WTC11 (cell line): ENCODE results near the gene ZSCAN9. TPM values are rescaled to one million over a fixed set of nuclear protein-coding genes. Genes with fewer than 3 reads are reported as not detected.

Experiments
- ATAC-seq: fragments of 200-7000 bp; cut with Tn5 transposase; 2 replicates; pipeline ENCODE4 v1.10.0; 2021; ENCODE audit warnings: mild to moderate bottlenecking, moderate library complexity
- CTCF ChIA-PET: fragments of 300-600 bp; sonication (Branson Sonifier 250); formaldehyde crosslinking; loops from one replicate; lab custom pipeline; 2021; ENCODE audit warnings: antibody characterized with exemption; lab: Charles Lee
- POLR2A ChIA-PET: fragments of 350-600 bp; sonication (Branson Sonifier 250); formaldehyde crosslinking; loops from one replicate; lab custom pipeline; 2021; ENCODE audit warnings: antibody characterized with exemption; lab: Charles Lee
- DNase-seq: peaks from one replicate; pipeline ENCODE4 v3.0.0; 2021; ENCODE audit warnings: low spot score
- H3K27ac Mint-ChIP-seq: 2 replicates; pipeline ENCODE4 v1.8.0; 2021; ENCODE audit warnings: mixed read lengths
- H3K27me3 Mint-ChIP-seq: 2 replicates; pipeline ENCODE4 v1.8.0; 2021; ENCODE audit warnings: low read depth, mild to moderate bottlenecking, moderate library complexity, mixed read lengths
- H3K36me3 Mint-ChIP-seq: 2 replicates; pipeline ENCODE4 v1.8.0; 2021; ENCODE audit warnings: mixed read lengths
- H3K4me1 Mint-ChIP-seq: 2 replicates; pipeline ENCODE4 v1.8.0; 2022; ENCODE audit warnings: mixed read lengths
- H3K4me3 Mint-ChIP-seq: 2 replicates; pipeline ENCODE4 v1.8.0; 2021; ENCODE audit warnings: mild to moderate bottlenecking, moderate library complexity, mixed read lengths
- H3K9me3 Mint-ChIP-seq: 2 replicates; pipeline ENCODE4 v1.8.0; 2021; ENCODE audit warnings: mixed read lengths
- AFF4 ChIP-seq: sonication (generic); formaldehyde crosslinking; IDR thresholded peaks from 2 replicates; pipeline ENCODE4 v1.8.1; 2023; ENCODE audit warnings: mild to moderate bottlenecking, missing genetic modification reagents, borderline replicate concordance
- CREM ChIP-seq: sonication (generic); formaldehyde crosslinking; IDR thresholded peaks from 2 replicates; pipeline ENCODE4 v1.8.1; 2022; ENCODE audit warnings: mild to moderate bottlenecking, missing genetic modification reagents, moderate library complexity
- ELF4 ChIP-seq: sonication (generic); formaldehyde crosslinking; IDR thresholded peaks from 2 replicates; pipeline ENCODE4 v1.8.1; 2022; ENCODE audit warnings: low read depth, mild to moderate bottlenecking, moderate library complexity, missing genetic modification reagents
- ETV6 ChIP-seq: sonication (generic); formaldehyde crosslinking; IDR thresholded peaks from 2 replicates; pipeline ENCODE4 v1.8.1; 2022; ENCODE audit warnings: mild to moderate bottlenecking, missing genetic modification reagents
- FOXP4 ChIP-seq: sonication (generic); formaldehyde crosslinking; IDR thresholded peaks from 2 replicates; pipeline ENCODE4 v1.8.0; 2022; ENCODE audit warnings: mild to moderate bottlenecking, missing genetic modification reagents
- IRF2 ChIP-seq: sonication (generic); formaldehyde crosslinking; IDR thresholded peaks from 2 replicates; pipeline ENCODE4 v1.8.0; 2022; ENCODE audit warnings: low read depth, missing genetic modification reagents, borderline replicate concordance
- NFE2L1 ChIP-seq: sonication (generic); formaldehyde crosslinking; IDR thresholded peaks from 2 replicates; pipeline ENCODE4 v1.8.1; 2023; ENCODE audit warnings: missing genetic modification reagents
- NR1H2 ChIP-seq: sonication (generic); formaldehyde crosslinking; IDR thresholded peaks from 2 replicates; pipeline ENCODE4 v1.9.0; 2021; ENCODE audit warnings: mild to moderate bottlenecking, moderate library complexity, missing genetic modification reagents
- OVOL2 ChIP-seq: fragments of 250-450 bp; sonication (Bioruptor Pico); IDR thresholded peaks from 2 replicates; pipeline ENCODE4 v1.9.0; 2021; ENCODE audit warnings: mild to moderate bottlenecking, borderline replicate concordance
- TCF7 ChIP-seq: sonication (generic); formaldehyde crosslinking; IDR thresholded peaks from 2 replicates; pipeline ENCODE4 v1.8.0; 2022; ENCODE audit warnings: mild to moderate bottlenecking, low read depth, missing genetic modification reagents, moderate library complexity
- ZNF121 ChIP-seq: sonication (generic); formaldehyde crosslinking; IDR thresholded peaks from 2 replicates; pipeline ENCODE4 v1.8.0; 2023; ENCODE audit warnings: missing genetic modification reagents
- ZNF317 ChIP-seq: sonication (generic); formaldehyde crosslinking; IDR thresholded peaks from 2 replicates; pipeline ENCODE4 v1.8.1; 2023; ENCODE audit warnings: low read depth, mild to moderate bottlenecking, moderate library complexity, missing genetic modification reagents, borderline replicate concordance
- ZNF671 ChIP-seq: fragments of 250-450 bp; sonication (Bioruptor Pico); IDR thresholded peaks from 2 replicates; pipeline ENCODE4 v1.8.0; 2021; ENCODE audit warnings: mild to moderate bottlenecking
- total RNA-seq: library from RNA; stranded (reverse); gene quantifications from 3 replicates; pipeline ENCODE4 v1.2.3, GENCODE V29; 2021
- TF ChIP-seq, protein P1 (sequence below): sonication (generic); formaldehyde crosslinking; IDR thresholded peaks from 2 replicates; pipeline ENCODE4 v1.8.0; 2023; ENCODE audit warnings: missing genetic modification reagents
- TF ChIP-seq, protein P2 (sequence below): sonication (generic); formaldehyde crosslinking; IDR thresholded peaks from 2 replicates; pipeline ENCODE4 v1.8.1; 2022; ENCODE audit warnings: missing genetic modification reagents, borderline replicate concordance
- TF ChIP-seq, protein P3 (sequence below): sonication (generic); formaldehyde crosslinking; conservative IDR thresholded peaks from 2 replicates; pipeline ENCODE4 v1.8.1; 2023; ENCODE audit warnings: mild to moderate bottlenecking, low read depth, missing genetic modification reagents, moderate library complexity
- TF ChIP-seq, protein P4 (sequence below): fragments of 250-450 bp; sonication (Bioruptor Pico); IDR thresholded peaks from 2 replicates; pipeline ENCODE4 v1.9.0; 2021; ENCODE audit warnings: mild to moderate bottlenecking, borderline replicate concordance

Gene ZSCAN9
- total RNA-seq, 1 experiment from 2014 or later, result 15.1 TPM

DNA sequence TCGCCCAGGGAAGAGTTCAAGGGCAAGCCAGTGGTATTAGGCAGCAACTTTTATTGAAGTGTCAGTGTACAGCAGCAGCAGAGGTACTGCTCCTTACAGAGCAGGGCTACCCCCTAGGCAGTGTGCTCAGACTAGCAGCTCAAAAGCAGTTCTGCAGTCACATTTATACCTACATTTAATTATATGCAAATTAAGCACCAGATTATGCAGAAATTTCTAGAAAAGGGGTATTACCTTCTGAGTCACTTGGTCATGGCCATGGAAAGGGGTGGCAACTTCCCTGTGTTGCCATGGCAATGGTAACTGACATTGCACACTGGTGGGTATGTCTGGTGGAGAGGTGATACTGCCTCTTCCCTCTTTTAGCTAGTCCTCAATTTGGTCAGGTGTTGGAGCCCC lies 29.0 kb downstream of the ZSCAN9 start (continued):
- TF ChIP-seq, protein P1, sequence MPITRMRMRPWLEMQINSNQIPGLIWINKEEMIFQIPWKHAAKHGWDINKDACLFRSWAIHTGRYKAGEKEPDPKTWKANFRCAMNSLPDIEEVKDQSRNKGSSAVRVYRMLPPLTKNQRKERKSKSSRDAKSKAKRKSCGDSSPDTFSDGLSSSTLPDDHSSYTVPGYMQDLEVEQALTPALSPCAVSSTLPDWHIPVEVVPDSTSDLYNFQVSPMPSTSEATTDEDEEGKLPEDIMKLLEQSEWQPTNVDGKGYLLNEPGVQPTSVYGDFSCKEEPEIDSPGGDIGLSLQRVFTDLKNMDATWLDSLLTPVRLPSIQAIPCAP (CRISPR knock-in tag), result no peak
- TF ChIP-seq CREM (CRISPR knock-in tag), result no peak
- TF ChIP-seq ELF4 (CRISPR knock-in tag), result no peak
- TF ChIP-seq ZNF121 (CRISPR knock-in tag), result no peak
- TF ChIP-seq, protein P2, sequence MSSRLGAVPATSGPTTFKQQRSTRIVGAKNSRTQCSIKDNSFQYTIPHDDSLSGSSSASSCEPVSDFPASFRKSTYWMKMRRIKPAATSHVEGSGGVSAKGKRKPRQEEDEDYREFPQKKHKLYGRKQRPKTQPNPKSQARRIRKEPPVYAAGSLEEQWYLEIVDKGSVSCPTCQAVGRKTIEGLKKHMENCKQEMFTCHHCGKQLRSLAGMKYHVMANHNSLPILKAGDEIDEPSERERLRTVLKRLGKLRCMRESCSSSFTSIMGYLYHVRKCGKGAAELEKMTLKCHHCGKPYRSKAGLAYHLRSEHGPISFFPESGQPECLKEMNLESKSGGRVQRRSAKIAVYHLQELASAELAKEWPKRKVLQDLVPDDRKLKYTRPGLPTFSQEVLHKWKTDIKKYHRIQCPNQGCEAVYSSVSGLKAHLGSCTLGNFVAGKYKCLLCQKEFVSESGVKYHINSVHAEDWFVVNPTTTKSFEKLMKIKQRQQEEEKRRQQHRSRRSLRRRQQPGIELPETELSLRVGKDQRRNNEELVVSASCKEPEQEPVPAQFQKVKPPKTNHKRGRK (CRISPR knock-in tag), result no peak
- TF ChIP-seq AFF4 (CRISPR knock-in tag), result no peak
- TF ChIP-seq ETV6 (CRISPR knock-in tag), result no peak
- TF ChIP-seq ZNF317 (CRISPR knock-in tag), result no peak

- DNase-seq, result no peak
- Mint-ChIP-seq H3K36me3 (no peaks in the 10 kb centered on the region), H3K4me1 (peaks cover 7% of the 10 kb centered on the region), H3K27ac (no peak overlapping the region), H3K4me3 (no peak overlapping the region), H3K9me3 (no peaks in the 10 kb centered on the region), H3K27me3 (peaks cover 58% of the 10 kb centered on the region)
- ChIA-PET CTCF (no interaction called here), POLR2A (no interaction called here)
- TF ChIP-seq NR1H2 (no peak), NFE2L1 (CRISPR knock-in tag) (no peak), IRF2 (no peak), ZNF671 (CRISPR knock-in tag) (no peak), TCF7 (no peak), OVOL2 (CRISPR knock-in tag) (no peak), FOXP4 (CRISPR knock-in tag) (no peak)
- TF ChIP-seq, protein P3, sequence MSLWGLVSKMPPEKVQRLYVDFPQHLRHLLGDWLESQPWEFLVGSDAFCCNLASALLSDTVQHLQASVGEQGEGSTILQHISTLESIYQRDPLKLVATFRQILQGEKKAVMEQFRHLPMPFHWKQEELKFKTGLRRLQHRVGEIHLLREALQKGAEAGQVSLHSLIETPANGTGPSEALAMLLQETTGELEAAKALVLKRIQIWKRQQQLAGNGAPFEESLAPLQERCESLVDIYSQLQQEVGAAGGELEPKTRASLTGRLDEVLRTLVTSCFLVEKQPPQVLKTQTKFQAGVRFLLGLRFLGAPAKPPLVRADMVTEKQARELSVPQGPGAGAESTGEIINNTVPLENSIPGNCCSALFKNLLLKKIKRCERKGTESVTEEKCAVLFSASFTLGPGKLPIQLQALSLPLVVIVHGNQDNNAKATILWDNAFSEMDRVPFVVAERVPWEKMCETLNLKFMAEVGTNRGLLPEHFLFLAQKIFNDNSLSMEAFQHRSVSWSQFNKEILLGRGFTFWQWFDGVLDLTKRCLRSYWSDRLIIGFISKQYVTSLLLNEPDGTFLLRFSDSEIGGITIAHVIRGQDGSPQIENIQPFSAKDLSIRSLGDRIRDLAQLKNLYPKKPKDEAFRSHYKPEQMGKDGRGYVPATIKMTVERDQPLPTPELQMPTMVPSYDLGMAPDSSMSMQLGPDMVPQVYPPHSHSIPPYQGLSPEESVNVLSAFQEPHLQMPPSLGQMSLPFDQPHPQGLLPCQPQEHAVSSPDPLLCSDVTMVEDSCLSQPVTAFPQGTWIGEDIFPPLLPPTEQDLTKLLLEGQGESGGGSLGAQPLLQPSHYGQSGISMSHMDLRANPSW, result no peak
- TF ChIP-seq, protein P4, sequence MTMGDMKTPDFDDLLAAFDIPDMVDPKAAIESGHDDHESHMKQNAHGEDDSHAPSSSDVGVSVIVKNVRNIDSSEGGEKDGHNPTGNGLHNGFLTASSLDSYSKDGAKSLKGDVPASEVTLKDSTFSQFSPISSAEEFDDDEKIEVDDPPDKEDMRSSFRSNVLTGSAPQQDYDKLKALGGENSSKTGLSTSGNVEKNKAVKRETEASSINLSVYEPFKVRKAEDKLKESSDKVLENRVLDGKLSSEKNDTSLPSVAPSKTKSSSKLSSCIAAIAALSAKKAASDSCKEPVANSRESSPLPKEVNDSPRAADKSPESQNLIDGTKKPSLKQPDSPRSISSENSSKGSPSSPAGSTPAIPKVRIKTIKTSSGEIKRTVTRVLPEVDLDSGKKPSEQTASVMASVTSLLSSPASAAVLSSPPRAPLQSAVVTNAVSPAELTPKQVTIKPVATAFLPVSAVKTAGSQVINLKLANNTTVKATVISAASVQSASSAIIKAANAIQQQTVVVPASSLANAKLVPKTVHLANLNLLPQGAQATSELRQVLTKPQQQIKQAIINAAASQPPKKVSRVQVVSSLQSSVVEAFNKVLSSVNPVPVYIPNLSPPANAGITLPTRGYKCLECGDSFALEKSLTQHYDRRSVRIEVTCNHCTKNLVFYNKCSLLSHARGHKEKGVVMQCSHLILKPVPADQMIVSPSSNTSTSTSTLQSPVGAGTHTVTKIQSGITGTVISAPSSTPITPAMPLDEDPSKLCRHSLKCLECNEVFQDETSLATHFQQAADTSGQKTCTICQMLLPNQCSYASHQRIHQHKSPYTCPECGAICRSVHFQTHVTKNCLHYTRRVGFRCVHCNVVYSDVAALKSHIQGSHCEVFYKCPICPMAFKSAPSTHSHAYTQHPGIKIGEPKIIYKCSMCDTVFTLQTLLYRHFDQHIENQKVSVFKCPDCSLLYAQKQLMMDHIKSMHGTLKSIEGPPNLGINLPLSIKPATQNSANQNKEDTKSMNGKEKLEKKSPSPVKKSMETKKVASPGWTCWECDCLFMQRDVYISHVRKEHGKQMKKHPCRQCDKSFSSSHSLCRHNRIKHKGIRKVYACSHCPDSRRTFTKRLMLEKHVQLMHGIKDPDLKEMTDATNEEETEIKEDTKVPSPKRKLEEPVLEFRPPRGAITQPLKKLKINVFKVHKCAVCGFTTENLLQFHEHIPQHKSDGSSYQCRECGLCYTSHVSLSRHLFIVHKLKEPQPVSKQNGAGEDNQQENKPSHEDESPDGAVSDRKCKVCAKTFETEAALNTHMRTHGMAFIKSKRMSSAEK (CRISPR knock-in tag), result no peak
- TF ChIP-seq, all 79 proteins: peak for 0
- ATAC-seq, result no peak
Observed at GRCh38 chr6:28257042-28257441, 32.0 kb downstream of the ZSCAN9 start.
